Osteocyte (in vitro differentiated cells): ENCODE measurements around the gene IL17RE. TPM values are rescaled to one million over a fixed set of nuclear protein-coding genes. Genes with fewer than 3 reads are reported as not detected.

Source experiments
- DNase-seq: peaks from one replicate; pipeline ENCODE4 v3.0.0; 2021; ENCODE audit warnings: mixed read lengths; ENCODE audit not compliant: unreplicated experiment; ENCODE audit errors: extremely low spot score
- H3K27ac Mint-ChIP-seq: one replicate; pipeline ENCODE4 v1.8.0; 2021; ENCODE audit warnings: mild to moderate bottlenecking, mixed read lengths; ENCODE audit not compliant: unreplicated experiment
- H3K27me3 Mint-ChIP-seq: one replicate; pipeline ENCODE4 v1.8.0; 2021; ENCODE audit warnings: mixed read lengths; ENCODE audit not compliant: unreplicated experiment
- H3K36me3 Mint-ChIP-seq: one replicate; pipeline ENCODE4 v1.8.0; 2021; ENCODE audit warnings: mixed read lengths; ENCODE audit not compliant: unreplicated experiment
- H3K4me1 Mint-ChIP-seq: one replicate; pipeline ENCODE4 v1.8.0; 2021; ENCODE audit warnings: mixed read lengths; ENCODE audit not compliant: unreplicated experiment
- H3K4me3 Mint-ChIP-seq: one replicate; pipeline ENCODE4 v1.8.0; 2021; ENCODE audit warnings: mild to moderate bottlenecking, moderate library complexity, mixed read lengths; ENCODE audit not compliant: unreplicated experiment
- H3K9me3 Mint-ChIP-seq: one replicate; pipeline ENCODE4 v1.8.0; 2021; ENCODE audit warnings: mixed read lengths; ENCODE audit not compliant: unreplicated experiment
- total RNA-seq: library from RNA; stranded (reverse); gene quantifications from 2 replicates; pipeline ENCODE4 v1.2.1, GENCODE V29; 2021
- TF ChIP-seq, protein P1 (sequence below): fragments of 200-600 bp; sonication (generic); IDR thresholded peaks from 2 replicates; pipeline ENCODE4 v1.5.0; 2021; ENCODE audit warnings: antibody characterized with exemption, mild to moderate bottlenecking, moderate library complexity

The IL17RE gene
- total RNA-seq, 1 donor from 2014 or later: 1.4 TPM

GRCh38 chr3:9944271-9944670 is 41.6 kb downstream of the IL17RE start:
- DNase-seq: no peak
- Mint-ChIP-seq H3K36me3 (peaks cover 2% of the 10 kb centered on the region), H3K4me3 (no peak overlapping the region), H3K4me1 (peaks cover 14% of the 10 kb centered on the region), H3K27me3 (no peaks in the 10 kb centered on the region), H3K9me3 (no peaks in the 10 kb centered on the region), H3K27ac (no peak overlapping the region)
- TF ChIP-seq, protein P1, sequence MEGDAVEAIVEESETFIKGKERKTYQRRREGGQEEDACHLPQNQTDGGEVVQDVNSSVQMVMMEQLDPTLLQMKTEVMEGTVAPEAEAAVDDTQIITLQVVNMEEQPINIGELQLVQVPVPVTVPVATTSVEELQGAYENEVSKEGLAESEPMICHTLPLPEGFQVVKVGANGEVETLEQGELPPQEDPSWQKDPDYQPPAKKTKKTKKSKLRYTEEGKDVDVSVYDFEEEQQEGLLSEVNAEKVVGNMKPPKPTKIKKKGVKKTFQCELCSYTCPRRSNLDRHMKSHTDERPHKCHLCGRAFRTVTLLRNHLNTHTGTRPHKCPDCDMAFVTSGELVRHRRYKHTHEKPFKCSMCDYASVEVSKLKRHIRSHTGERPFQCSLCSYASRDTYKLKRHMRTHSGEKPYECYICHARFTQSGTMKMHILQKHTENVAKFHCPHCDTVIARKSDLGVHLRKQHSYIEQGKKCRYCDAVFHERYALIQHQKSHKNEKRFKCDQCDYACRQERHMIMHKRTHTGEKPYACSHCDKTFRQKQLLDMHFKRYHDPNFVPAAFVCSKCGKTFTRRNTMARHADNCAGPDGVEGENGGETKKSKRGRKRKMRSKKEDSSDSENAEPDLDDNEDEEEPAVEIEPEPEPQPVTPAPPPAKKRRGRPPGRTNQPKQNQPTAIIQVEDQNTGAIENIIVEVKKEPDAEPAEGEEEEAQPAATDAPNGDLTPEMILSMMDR: no peak

GRCh38 chr3:9945358-9945757 is 42.7 kb downstream of the IL17RE start:
- Mint-ChIP-seq H3K27ac (no peak overlapping the region), H3K4me1 (peaks cover 14% of the 10 kb centered on the region), H3K36me3 (peaks cover 2% of the 10 kb centered on the region), H3K9me3 (no peaks in the 10 kb centered on the region), H3K27me3 (no peaks in the 10 kb centered on the region), H3K4me3 (peak overlapping the region; percentile 54)
- TF ChIP-seq, protein P1: no peak
- no peak for DNase-seq

DNA sequence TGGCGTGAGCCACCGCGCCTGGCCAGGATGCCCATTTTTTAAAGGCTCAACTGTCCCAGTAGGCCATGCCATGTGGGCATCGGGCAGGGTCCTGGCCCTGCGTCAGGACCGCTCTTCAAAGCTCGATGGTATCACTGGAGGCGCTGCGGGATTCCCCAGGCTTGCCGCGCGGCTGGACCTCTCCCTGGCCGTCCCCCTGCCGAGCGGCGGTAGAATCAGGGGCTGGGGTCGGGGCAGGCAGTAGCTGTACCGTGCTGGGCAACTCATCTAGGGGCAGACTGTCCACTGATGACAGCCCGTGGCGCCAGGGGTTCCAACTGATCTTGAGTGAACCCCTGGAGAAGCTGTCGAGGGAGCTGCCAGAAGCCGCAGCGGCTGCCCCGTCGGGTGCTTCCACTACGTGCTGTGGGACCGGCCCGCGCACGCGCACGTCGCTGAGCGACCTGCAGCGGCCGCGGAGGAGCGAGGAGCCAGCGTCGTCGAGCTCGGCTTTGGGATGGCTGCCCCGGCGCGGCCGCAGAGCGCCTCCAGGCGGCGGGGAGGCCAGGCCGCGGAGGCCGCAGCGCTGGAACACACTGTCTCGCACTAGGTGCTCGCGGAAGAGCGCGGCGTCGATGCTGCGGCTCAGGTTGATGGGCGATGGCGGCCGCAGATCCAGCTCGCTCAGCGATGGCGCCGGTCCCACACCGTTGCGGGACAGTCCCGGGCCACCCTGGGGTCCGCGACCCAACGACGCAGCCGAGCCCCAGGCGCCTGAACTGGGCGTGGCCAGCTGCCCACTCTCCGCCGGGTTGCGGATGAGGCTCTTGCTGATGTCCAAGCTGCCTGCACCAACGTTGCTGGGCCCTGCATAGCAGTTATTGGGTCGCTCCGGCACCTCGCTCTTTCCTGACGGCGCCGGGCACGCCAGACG is 43.7 kb downstream of the IL17RE start:
- no peaks in the 10 kb centered on the region for H3K9me3 Mint-ChIP-seq
- peak overlapping the region; percentile 85 for H3K4me3 Mint-ChIP-seq
- peak overlapping the region; percentile 87 for H3K27ac Mint-ChIP-seq
- no peaks in the 10 kb centered on the region for H3K36me3 Mint-ChIP-seq
- TF ChIP-seq, protein P1: peak; percentile 84
- no peaks in the 10 kb centered on the region for H3K27me3 Mint-ChIP-seq
- H3K4me1 Mint-ChIP-seq: peaks cover 18% of the 10 kb centered on the region
- DNase-seq: peak; percentile 97

DNA sequence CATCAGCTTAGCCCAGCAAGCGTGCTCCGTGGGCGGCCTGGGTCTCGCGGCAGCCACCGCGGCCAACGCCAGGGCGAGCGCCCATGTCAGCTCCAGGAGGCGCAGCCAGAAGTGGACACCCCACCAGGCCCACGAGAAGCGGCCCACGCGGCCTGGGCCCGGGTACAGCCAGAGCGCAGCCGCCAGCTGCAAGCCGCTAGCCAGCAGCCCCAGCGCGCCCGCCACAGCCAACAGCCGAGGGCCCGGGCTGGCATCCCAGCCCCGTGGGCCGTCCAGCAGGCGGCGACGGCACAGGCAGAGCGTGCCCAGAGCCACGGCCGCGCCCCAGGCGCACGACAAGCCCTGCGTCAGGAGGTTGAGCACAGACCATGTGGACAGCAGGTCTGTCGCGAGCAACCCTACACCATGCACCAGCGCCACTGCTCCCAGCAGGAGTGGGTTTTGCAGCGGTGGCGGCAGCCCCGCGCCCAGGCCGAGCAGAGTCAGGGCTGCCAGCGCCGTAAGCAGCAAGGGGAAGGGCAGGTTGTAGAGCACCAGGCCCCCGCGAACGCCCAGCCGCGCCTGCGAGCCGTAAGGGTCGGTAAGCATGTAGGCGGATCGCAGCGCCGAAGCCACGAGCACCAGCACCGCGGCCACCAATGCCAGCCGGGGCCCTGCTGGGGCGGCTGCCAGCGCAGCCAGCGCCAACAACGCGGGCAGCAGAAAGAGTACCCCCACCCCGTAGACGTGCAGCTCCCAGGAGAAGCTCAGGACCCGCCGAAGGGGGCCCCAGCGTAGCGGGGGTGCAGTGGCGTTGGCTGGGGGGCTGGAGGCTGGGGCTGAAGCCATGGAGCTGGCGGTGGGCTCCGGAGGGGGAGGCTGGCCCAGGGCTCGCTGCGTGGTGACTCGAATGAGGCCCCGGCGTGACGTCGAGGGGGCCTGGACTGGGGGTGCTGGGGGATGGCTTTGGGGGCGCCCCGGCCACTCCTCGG is 44.7 kb downstream of the IL17RE start:
- peak overlapping the region; percentile 85 for H3K4me3 Mint-ChIP-seq
- no peaks in the 10 kb centered on the region for H3K36me3 Mint-ChIP-seq
- peak overlapping the region; percentile 31 for H3K27ac Mint-ChIP-seq
- DNase-seq: peak; percentile 89
- H3K27me3 Mint-ChIP-seq: no peaks in the 10 kb centered on the region
- H3K4me1 Mint-ChIP-seq: peaks cover 21% of the 10 kb centered on the region
- TF ChIP-seq, protein P1: peak; percentile 62
- no peaks in the 10 kb centered on the region for H3K9me3 Mint-ChIP-seq
